K562 (cell line): ENCODE measurements around the gene PROK2. TPM values are rescaled to one million over a fixed set of nuclear protein-coding genes. Genes with fewer than 3 reads are reported as not detected.

ENCODE experiments used
- ATAC-seq: fragments of 200-7000 bp; cut with Tn5 transposase; 3 replicates; pipeline ENCODE4 v1.9.1; 2020; ENCODE audit warnings: moderate library complexity
- BruUV-seq: library from RNA; stranded (reverse); fragments of 400-500 nt; replicated peaks from 2 replicates; lab custom pipeline; 2021; lab: Mats Ljungman, UMichigan
- CTCF ChIA-PET: fragments of 300-600 bp; formaldehyde crosslinking; extraction: SDS; loops from one replicate; lab custom pipeline; 2021; ENCODE audit warnings: low intra/inter-chr PET ratio; lab: Yijun Ruan, JAX
- POLR2A ChIA-PET: fragments of 300-600, 350-650 bp; sonication (Branson Sonifier 250); formaldehyde crosslinking; extraction: SDS; loops from one replicate; lab custom pipeline; 2021; ENCODE audit warnings: antibody characterized with exemption, inconsistent platforms; lab: Yijun Ruan, JAX
- DNase-seq, 4 experiments: peaks; one replicate each; pipeline versions ENCODE4 v3.0.0 to v3.0.0-alpha.2; 2011 to 2018; ENCODE audit warnings: low spot score in 3 of 4, mixed read lengths in 3 of 4; ENCODE audit errors: extremely low read depth in 1 of 4
- FAIRE-seq: peaks from 2 replicates; lab custom pipeline; 2011; peaks lifted over from hg19 to GRCh38; lab: Jason Lieb, UNC
- H2AFZ ChIP-seq: 2 replicates; pipeline ENCODE4 v1.6.0; 2011; ENCODE audit warnings: low read depth, low read length, control low read depth, inconsistent platforms
- H3K27ac ChIP-seq: fragments of 200-600 bp; 3 replicates; pipeline ENCODE4 v1.8.0; 2011; ENCODE audit warnings: low read depth, mild to moderate bottlenecking, control low read depth, inconsistent platforms, low read length, moderate library complexity, mixed read lengths; ENCODE audit errors: extremely low read depth
- H3K27me3 ChIP-seq, 2 experiments: fragments of 300-600 bp in 1 of 2; 2 replicates in 1 of 2; 3 replicates in 1 of 2; pipeline versions ENCODE4 v1.6.0 to v1.8.0; 2011; ENCODE audit warnings: inconsistent platforms in 2 of 2, low read length in 2 of 2, mild to moderate bottlenecking in 1 of 2, mixed read lengths in 1 of 2, moderate library complexity in 1 of 2; ENCODE audit not compliant: control insufficient read depth in 2 of 2, insufficient read depth in 2 of 2
- H3K36me3 ChIP-seq: fragments of 300-600 bp; 3 replicates; pipeline ENCODE4 v1.8.0; 2011; ENCODE audit warnings: mild to moderate bottlenecking, low read length, inconsistent platforms; ENCODE audit not compliant: control insufficient read depth, insufficient read depth
- H3K4me1 ChIP-seq, 2 experiments: fragments of 200-600 bp in 1 of 2; replicated peaks in 1 of 2; 2 replicates in 1 of 2; 3 replicates in 1 of 2; pipeline versions ENCODE4 v1.5.1 to v1.8.0; 2011; ENCODE audit warnings: inconsistent platforms in 2 of 2, low read length in 2 of 2, mild to moderate bottlenecking in 1 of 2, mixed read lengths in 1 of 2, moderate library complexity in 1 of 2; ENCODE audit not compliant: control insufficient read depth in 2 of 2, insufficient read depth in 2 of 2
- H3K4me2 ChIP-seq: 2 replicates; pipeline ENCODE4 v1.6.1; 2011; ENCODE audit warnings: low read length, control low read depth, inconsistent platforms, mixed read lengths; ENCODE audit not compliant: insufficient read depth
- H3K4me3 ChIP-seq: fragments of 200-600 bp; sonication (generic), shearing (Covaris generic); 2 replicates; pipeline ENCODE4 v1.5.1; 2016; ENCODE audit warnings: control low read depth, inconsistent platforms
- H3K79me2 ChIP-seq: fragments of 200-600 bp; 3 replicates; pipeline ENCODE4 v1.8.0; 2011; ENCODE audit warnings: low read length, inconsistent platforms; ENCODE audit not compliant: control insufficient read depth, insufficient read depth
- H3K9ac ChIP-seq, 2 experiments: 2 replicates each; pipeline versions ENCODE4 v1.6.0 to v1.6.1; 2011; ENCODE audit warnings: low read depth in 2 of 2, low read length in 2 of 2, control low read depth in 1 of 2, inconsistent platforms in 1 of 2, mild to moderate bottlenecking in 1 of 2, mixed read lengths in 1 of 2; ENCODE audit not compliant: insufficient read depth in 1 of 2
- H3K9me1 ChIP-seq: one replicate; pipeline ENCODE4 v1.6.0; 2011; ENCODE audit warnings: inconsistent platforms, mild to moderate bottlenecking, low read length, moderate library complexity; ENCODE audit not compliant: control insufficient read depth, insufficient read depth
- H3K9me3 ChIP-seq: replicated peaks from 2 replicates; pipeline ENCODE4 v1.5.1; 2011; ENCODE audit warnings: low read depth, low read length, inconsistent platforms; ENCODE audit not compliant: control insufficient read depth, insufficient read depth
- H4K20me1 ChIP-seq: replicated peaks from 2 replicates; pipeline ENCODE4 v1.6.1; 2011; ENCODE audit warnings: low read length, inconsistent platforms, mixed read lengths; ENCODE audit not compliant: control insufficient read depth, insufficient read depth
- BMI1 ChIP-seq: fragments of 150-350 bp; IDR thresholded peaks from 2 replicates; pipeline ENCODE4 v1.6.1; 2014; ENCODE audit warnings: low read length
- CBX8 ChIP-seq: fragments of 200-600 bp; sonication (generic); IDR thresholded peaks from 2 replicates; pipeline ENCODE4 v1.6.1; 2012; ENCODE audit warnings: borderline replicate concordance, mixed run types, low read depth, mild to moderate bottlenecking, moderate library complexity, mixed read lengths, low read length, control low read depth, inconsistent platforms; ENCODE audit not compliant: poor library complexity, severe bottlenecking; ENCODE audit errors: extremely low read depth
- CEBPB ChIP-seq: fragments of 450-650 bp; IDR thresholded peaks from 2 replicates; pipeline ENCODE4 v1.6.1; 2016; ENCODE audit warnings: missing genetic modification characterization, missing compliant biosample characterization
- LEF1 ChIP-seq: fragments of 450-650 bp; IDR thresholded peaks from 2 replicates; pipeline ENCODE4 v1.6.1; 2016; ENCODE audit warnings: mild to moderate bottlenecking
- POLR3A ChIP-seq: IDR thresholded peaks from 2 replicates; pipeline ENCODE4 v1.6.1; 2011; ENCODE audit warnings: borderline replicate concordance, mild to moderate bottlenecking, moderate library complexity; ENCODE audit not compliant: insufficient read length, insufficient read depth; ENCODE audit errors: extremely low read depth
- ZFP36 ChIP-seq: fragments of 150-350 bp; IDR thresholded peaks from 2 replicates; pipeline ENCODE4 v1.6.1; 2018; ENCODE audit warnings: low read length, low read depth; ENCODE audit not compliant: partially characterized antibody
- ZNF282 ChIP-seq: sonication (generic); formaldehyde crosslinking; IDR thresholded peaks from 2 replicates; pipeline ENCODE4 v1.8.1; 2023; ENCODE audit warnings: missing genetic modification reagents
- ZNF3 ChIP-seq: fragments of 250-450 bp; sonication (Bioruptor Pico); IDR thresholded peaks from 2 replicates; pipeline ENCODE4 v1.5.0; 2021; ENCODE audit warnings: mild to moderate bottlenecking, moderate library complexity
- ZNF707 ChIP-seq: fragments of 250-450 bp; sonication (Bioruptor Pico); conservative IDR thresholded peaks from 2 replicates; pipeline ENCODE4 v1.8.0; 2022; ENCODE audit warnings: inconsistent platforms, mild to moderate bottlenecking, moderate library complexity
- WGBS: fragments of 100-300 bp; shearing (Covaris generic); methylation state at CpG from one replicate; pipeline ENCODE4 v1.1.6; 2016; ENCODE audit warnings: low coverage, mixed read lengths; ENCODE audit not compliant: insufficient coverage; ENCODE audit errors: missing lambda C conversion rate; 5-methylcytosine and 5-hydroxymethylcytosine counted together
- in situ Hi-C: fragments of 300-500 bp; cut with MboI; formaldehyde crosslinking; loops from 4 replicates; pipeline ENCODE4 v1.15.0; 2018; ENCODE audit warnings: inconsistent platforms, mixed read lengths
- intact Hi-C: fragments of 100-400 bp; cut with micrococcal nuclease; formaldehyde crosslinking; loops from 2 replicates; pipeline ENCODE4 v1.14.2; 2022
- polyA plus RNA-seq, 8 experiments: library from polyadenylated mRNA; depleted of rRNA in 4 of 8; stranded (reverse) in 5 of 8; unstranded in 3 of 8; fragments of >200 nt; fragmentation: Nextera tagmentation in 2 of 8; fragmentation: Illumina TruSeq in 1 of 8; extraction: Ambion mirVana in 2 of 8; extraction: Trizol in 1 of 8; gene quantifications; 2 replicates each; pipeline versions ENCODE4 v1.2.1 to v1.2.3, GENCODE V29; 2011 to 2014; ENCODE audit warnings: inconsistent platforms in 1 of 8, missing spikeins in 1 of 8
- total RNA-seq, 7 experiments: library from RNA; depleted of rRNA in 6 of 7; stranded (reverse); fragments of >200 nt in 6 of 7; fragmentation: Illumina TruSeq in 2 of 7; extraction: Trizol in 2 of 7; gene quantifications; 2 replicates each; pipeline versions ENCODE4 v1.2.1 to v1.2.3, GENCODE V29; 2011 to 2021; ENCODE audit warnings: low replicate concordance in 1 of 7
- TF ChIP-seq, protein P1 (sequence below): sonication (generic); formaldehyde crosslinking; IDR thresholded peaks from 2 replicates; pipeline ENCODE4 v1.8.0; 2022; ENCODE audit warnings: mild to moderate bottlenecking, low read depth, missing genetic modification reagents

PROK2 gene
- total and polyA plus RNA-seq, 9 of the 15 experiments (the other 6 are each of a cell fraction or from before 2014, with no cell fraction given): 0.07 to 0.13 TPM; not detected in 7

DNA sequence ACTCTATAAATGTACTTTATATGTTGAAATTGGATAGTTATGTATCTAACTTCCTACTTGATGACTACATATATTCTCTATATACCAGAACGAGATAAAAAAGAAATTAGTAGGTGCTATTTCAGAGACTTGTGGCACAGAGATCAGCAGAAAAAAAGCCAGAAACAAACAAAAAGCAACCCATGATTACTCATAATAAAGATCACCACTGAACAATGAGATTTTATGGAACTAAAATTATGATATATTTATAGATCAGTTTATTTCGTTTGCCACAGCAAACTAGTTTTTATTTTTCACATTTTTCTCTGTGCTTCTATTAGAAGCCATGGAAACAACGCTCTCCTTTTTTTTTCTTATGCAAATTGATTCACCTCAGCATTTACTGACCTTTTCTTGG, 15.1 kb upstream of the PROK2 start:
- intact Hi-C loops: no loop called here
- Histone ChIP-seq H3K36me3 (no peaks in the 10 kb centered on the region), H2AFZ (no peak overlapping the region), H3K4me2 (no peak overlapping the region), H3K27me3 (peaks cover 0 to 12% of the 10 kb centered on the region in 2 experiments; a peak in 2 of 5 replicates), H3K4me1 (no peaks in the 10 kb centered on the region; a peak in 1 of 5 replicates), H3K9ac (no peak overlapping the region), H3K27ac (no peak overlapping the region), H4K20me1 (no peaks in the 10 kb centered on the region), H3K79me2 (no peaks in the 10 kb centered on the region), H3K9me1 (no peaks in the 10 kb centered on the region), H3K4me3 (no peak overlapping the region), H3K9me3 (no peaks in the 10 kb centered on the region)
- FAIRE-seq (no peak), ATAC-seq (no peak), DNase-seq (no peak)
- no TSS peak for BruUV-seq
- in situ Hi-C loops: no loop called here
- 0% methylated on average over 3 of the region's 3 CpGs for WGBS
- CTCF ChIA-PET: no interaction called here
- TF ChIP-seq, protein P1, sequence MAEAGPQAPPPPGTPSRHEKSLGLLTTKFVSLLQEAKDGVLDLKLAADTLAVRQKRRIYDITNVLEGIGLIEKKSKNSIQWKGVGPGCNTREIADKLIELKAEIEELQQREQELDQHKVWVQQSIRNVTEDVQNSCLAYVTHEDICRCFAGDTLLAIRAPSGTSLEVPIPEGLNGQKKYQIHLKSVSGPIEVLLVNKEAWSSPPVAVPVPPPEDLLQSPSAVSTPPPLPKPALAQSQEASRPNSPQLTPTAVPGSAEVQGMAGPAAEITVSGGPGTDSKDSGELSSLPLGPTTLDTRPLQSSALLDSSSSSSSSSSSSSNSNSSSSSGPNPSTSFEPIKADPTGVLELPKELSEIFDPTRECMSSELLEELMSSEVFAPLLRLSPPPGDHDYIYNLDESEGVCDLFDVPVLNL (CRISPR knock-in tag): no peak
- TF ChIP-seq ZNF707 (CRISPR knock-in tag) (no peak), ZFP36 (peak; percentile 40), ZNF282 (CRISPR knock-in tag) (no peak), CEBPB (no peak), LEF1 (no peak), BMI1 (peak; percentile 57; the same call in 1 of the 2 replicates), CBX8 (peak; percentile 79), ZNF3 (CRISPR knock-in tag) (no peak), POLR3A (no peak)
- POLR2A ChIA-PET: no interaction called here
